HG02870 (cell line): ENCODE results near the gene DSTN.

ENCODE experiments used
- ATAC-seq: cut with Tn5 transposase; IDR thresholded peaks from one replicate; pipeline ENCODE4 v1.9.1; 2021; ENCODE audit warnings: mild to moderate bottlenecking, moderate library complexity; ENCODE audit not compliant: unreplicated experiment

Gene DSTN

GRCh38 chr20:17635332-17636244 lies 65.7 kb downstream of the DSTN start:
- no peak for ATAC-seq

DNA sequence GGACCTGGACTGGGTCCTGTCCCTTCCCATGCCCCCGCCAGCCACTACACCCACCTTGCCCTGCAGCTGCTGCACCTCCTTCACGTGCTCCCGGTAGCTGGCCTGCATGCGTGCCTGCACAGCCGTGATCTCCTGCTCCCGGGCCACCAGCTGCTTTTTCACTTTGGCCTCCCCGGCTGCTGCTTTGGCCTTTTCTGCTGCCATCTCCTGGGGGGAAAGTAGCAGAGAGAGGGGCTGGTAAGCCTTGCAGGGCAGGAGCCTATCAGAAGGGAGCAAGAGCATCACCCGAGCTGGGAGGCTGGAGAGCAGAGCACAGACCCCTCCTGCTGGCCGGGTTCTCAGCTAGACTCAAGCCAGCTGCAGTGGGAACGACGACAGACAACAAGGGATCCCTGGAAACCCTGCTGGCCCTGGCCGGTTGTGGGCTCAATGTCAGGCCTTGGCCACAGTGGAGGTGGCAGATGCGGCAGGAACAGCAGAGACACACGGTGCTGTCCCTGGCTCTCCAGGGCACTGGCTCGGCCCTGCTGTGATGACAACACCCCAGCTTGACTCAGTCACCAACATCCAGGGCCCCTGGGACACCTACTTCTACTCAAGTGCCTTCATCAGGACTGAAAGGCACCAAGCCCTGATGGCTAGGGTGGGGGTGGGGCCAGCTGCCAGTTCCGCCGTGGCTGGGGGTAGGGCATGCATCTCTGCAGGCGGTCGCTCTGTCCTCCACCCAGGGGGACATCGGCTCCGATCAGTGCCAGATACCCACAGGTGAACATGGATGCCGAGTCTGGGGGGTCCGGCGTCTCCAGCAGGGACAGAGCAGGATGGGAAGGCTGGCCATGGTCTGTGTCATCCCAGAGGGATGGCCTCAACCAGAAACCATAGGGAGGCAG lies 66.9 kb downstream of the DSTN start:
- ATAC-seq = no peak

DNA sequence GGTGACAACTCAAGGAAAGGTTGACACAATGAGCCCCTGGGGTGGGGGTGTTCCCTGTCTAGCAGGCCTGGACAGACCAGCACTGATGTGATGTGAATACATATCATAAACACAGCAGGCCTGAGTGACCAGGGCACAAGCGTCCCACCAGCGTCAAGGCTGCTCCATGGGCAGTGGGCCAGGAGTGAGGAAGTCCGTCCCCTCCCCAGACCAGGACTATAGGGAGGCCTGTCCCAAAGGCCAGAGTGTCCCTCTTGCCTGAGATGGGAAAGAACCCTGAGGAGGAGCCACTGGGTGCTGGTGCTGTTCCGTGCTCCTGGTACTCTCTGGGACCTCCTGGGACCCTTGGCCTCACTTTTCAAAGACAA lies 67.5 kb downstream of the DSTN start:
- no peak for ATAC-seq

- ATAC-seq = no peak
These were observed 68.2 kb downstream of the DSTN start for GRCh38 chr20:17637985-17638640.

- no peak for ATAC-seq
These were observed 69.0 kb downstream of the DSTN start for GRCh38 chr20:17638835-17639407.

- ATAC-seq = no peak
These were observed 70.4 kb downstream of the DSTN start for GRCh38 chr20:17640146-17640874.

- ATAC-seq = no peak
These were observed 71.1 kb downstream of the DSTN start for GRCh38 chr20:17640875-17641378.

GRCh38 chr20:17641520-17641964 lies 71.7 kb downstream of the DSTN start:
- ATAC-seq = no peak

GRCh38 chr20:17641993-17642392 lies 72.1 kb downstream of the DSTN start:
- no peak for ATAC-seq

DNA sequence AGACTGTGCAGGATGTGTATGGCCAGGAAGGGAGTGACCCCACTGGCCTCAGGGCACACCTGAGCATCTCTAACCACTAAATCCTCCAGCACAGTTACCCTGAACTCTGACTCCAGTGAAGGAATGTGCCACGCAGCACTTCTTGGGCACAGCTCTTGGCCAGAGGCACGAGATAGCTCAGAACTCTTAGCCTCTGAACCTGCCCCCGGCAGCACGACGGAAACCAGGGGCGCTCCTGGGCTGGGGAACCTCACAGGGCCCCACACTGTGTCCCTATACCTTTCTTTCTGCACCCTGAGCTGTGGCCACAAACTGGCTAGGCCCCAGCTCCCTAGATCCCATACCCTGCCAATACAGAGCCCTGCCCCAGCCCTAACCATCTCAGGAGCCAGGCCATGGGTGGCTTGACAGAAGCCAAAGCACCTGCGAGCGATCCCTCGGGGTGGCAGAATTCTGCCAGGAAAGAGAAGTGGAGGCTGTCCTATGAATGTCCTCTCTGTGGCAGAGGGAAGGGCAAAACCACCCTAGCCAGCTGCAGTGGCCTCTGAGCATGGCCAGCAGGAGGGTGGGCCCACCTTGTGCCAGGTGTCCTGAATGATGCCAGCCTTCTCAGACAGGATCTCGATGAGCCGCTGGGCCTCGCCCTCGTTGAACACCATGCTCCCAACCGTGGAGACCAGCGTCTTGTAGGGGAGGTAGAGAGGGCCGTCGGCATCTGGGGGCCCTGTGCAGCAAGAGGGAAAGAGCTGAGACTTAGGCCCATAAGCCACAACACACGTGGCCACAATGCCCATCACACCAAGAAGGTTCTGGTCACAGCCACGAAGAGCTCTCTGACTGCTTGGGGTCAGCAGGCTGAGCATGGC lies 72.8 kb downstream of the DSTN start:
- no peak for ATAC-seq

- no peak for ATAC-seq
These were observed 73.8 kb downstream of the DSTN start for GRCh38 chr20:17643531-17644188.

DNA sequence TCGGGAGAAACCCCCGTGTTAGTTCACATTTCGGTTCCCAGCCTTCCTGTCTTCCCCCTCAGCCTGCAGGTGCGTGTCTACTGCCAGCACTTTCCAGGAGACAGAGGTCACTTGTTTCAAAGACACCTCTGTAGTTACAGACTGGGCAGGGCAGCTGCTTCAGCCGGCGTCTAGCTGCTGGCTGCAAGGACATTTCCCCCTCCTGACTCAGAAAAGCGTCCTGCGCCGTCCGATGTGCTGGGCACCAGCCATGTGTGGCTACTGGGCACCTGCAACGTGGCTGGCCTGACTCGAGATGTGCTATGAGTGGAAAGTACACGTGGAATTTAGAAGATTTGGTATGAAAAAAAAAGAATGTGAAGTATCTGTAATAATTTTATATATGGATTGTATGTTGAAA lies 74.6 kb downstream of the DSTN start:
- ATAC-seq = no peak

- ATAC-seq = no peak
These were observed 75.1 kb downstream of the DSTN start for GRCh38 chr20:17645010-17645409.

- no peak for ATAC-seq
These were observed 75.8 kb downstream of the DSTN start for GRCh38 chr20:17645546-17646208.

GRCh38 chr20:17646209-17646960 lies 76.5 kb downstream of the DSTN start:
- no peak for ATAC-seq

DNA sequence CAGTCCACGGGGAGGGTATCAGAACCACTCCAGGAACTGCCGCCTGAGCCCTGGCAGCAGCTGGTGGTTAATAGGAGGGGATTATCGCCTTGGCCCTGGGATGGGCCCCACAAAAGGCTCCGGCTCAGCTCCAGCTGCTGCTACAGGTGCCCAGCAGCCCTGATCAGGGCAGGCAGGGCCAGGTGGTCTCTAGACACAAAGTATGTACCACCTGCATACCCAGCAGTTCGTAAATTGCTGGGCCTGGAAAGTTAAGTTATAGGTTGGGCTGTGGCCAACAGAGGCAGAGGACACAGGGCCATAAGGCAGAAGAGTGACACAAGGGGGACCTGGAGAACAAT lies 77.1 kb downstream of the DSTN start:
- ATAC-seq = no peak
